IMR-90 (cell line): ENCODE data around the gene ASTE1. TPM values are rescaled to one million over a fixed set of nuclear protein-coding genes. Genes with fewer than 3 reads are reported as not detected.

Source experiments
- ATAC-seq: fragments of 200-7000 bp; cut with Tn5 transposase; 2 replicates; pipeline ENCODE4 v1.9.1; 2020; ENCODE audit warnings: low read depth, mild to moderate bottlenecking, moderate library complexity
- BruUV-seq: library from RNA; stranded (reverse); fragments of 400-500 nt; replicated peaks from 2 replicates; lab custom pipeline; 2021; lab: Mats Ljungman, UMichigan
- CTCF ChIA-PET: fragments of 300-600 bp; formaldehyde crosslinking; extraction: SDS; loops from one replicate; lab custom pipeline; 2021; ENCODE audit warnings: antibody characterized with exemption; lab: Yijun Ruan, JAX
- POLR2A ChIA-PET: fragments of 300-600 bp; sonication (Branson Sonifier 250); formaldehyde crosslinking; loops from one replicate; lab custom pipeline; 2022; ENCODE audit warnings: antibody characterized with exemption; ENCODE audit not compliant: unreplicated experiment; lab: Charles Lee
- DNase-seq: peaks from one replicate; pipeline ENCODE4 v3.0.0; 2013
- H2AFZ ChIP-seq: replicated peaks from 2 replicates; pipeline ENCODE3; 2013; ENCODE audit warnings: low read length, mild to moderate bottlenecking; ENCODE audit not compliant: poor library complexity
- H2AK5ac ChIP-seq: 2 replicates; pipeline ENCODE4 v1.6.1; 2013; ENCODE audit warnings: low read depth, low read length, inconsistent platforms
- H2AK9ac ChIP-seq: replicated peaks from 2 replicates; pipeline ENCODE3; 2013; ENCODE audit warnings: mild to moderate bottlenecking, low read depth, low read length, moderate library complexity; ENCODE audit not compliant: poor library complexity
- H2BK120ac ChIP-seq: 2 replicates; pipeline ENCODE4 v1.6.1; 2013; ENCODE audit warnings: low read depth, low read length, inconsistent platforms
- H2BK15ac ChIP-seq: 3 replicates; pipeline ENCODE4 v1.6.1; 2013; ENCODE audit warnings: low read depth, low read length, inconsistent platforms
- H2BK20ac ChIP-seq: 2 replicates; pipeline ENCODE4 v1.6.1; 2013; ENCODE audit warnings: low read depth, mild to moderate bottlenecking, inconsistent platforms, low read length, moderate library complexity
- H2BK5ac ChIP-seq: 2 replicates; pipeline ENCODE4 v1.6.1; 2013; ENCODE audit warnings: mild to moderate bottlenecking, low read depth, low read length, inconsistent platforms; ENCODE audit not compliant: poor library complexity, severe bottlenecking
- H3K14ac ChIP-seq: replicated peaks from 2 replicates; pipeline ENCODE4 v1.6.1; 2013; ENCODE audit warnings: low read depth, low read length, inconsistent platforms
- H3K18ac ChIP-seq: 2 replicates; pipeline ENCODE4 v1.6.1; 2013; ENCODE audit warnings: low read depth, low read length, control low read depth
- H3K23ac ChIP-seq: 2 replicates; pipeline ENCODE4 v1.6.1; 2013; ENCODE audit warnings: low read depth, low read length, inconsistent platforms
- H3K27ac ChIP-seq: 2 replicates; pipeline ENCODE4 v1.5.1; 2013; ENCODE audit warnings: mild to moderate bottlenecking, control low read depth, low read length; ENCODE audit not compliant: insufficient read depth
- H3K27me3 ChIP-seq: 2 replicates; pipeline ENCODE4 v1.6.1; 2013; ENCODE audit warnings: low read length; ENCODE audit not compliant: control insufficient read depth, insufficient read depth
- H3K36me3 ChIP-seq: 2 replicates; pipeline ENCODE4 v1.6.1; 2013; ENCODE audit warnings: low read length, mixed read lengths; ENCODE audit not compliant: control insufficient read depth, insufficient read depth
- H3K4ac ChIP-seq: 2 replicates; pipeline ENCODE4 v1.6.1; 2013; ENCODE audit warnings: low read depth, low read length, inconsistent platforms
- H3K4me1 ChIP-seq: 2 replicates; pipeline ENCODE4 v1.6.1; 2013; ENCODE audit warnings: low read length, mixed read lengths; ENCODE audit not compliant: control insufficient read depth, insufficient read depth
- H3K4me2 ChIP-seq: 2 replicates; pipeline ENCODE4 v1.6.1; 2013; ENCODE audit warnings: low read depth, mild to moderate bottlenecking, control low read depth, low read length, moderate library complexity
- H3K4me3 ChIP-seq: 2 replicates; pipeline ENCODE4 v1.5.1; 2013; ENCODE audit warnings: low read depth, mild to moderate bottlenecking, control low read depth, low read length, moderate library complexity; ENCODE audit not compliant: insufficient read depth
- H3K56ac ChIP-seq: 2 replicates; pipeline ENCODE4 v1.6.1; 2013; ENCODE audit warnings: low read length, inconsistent platforms; ENCODE audit not compliant: insufficient read depth; ENCODE audit errors: extremely low read depth
- H3K79me1 ChIP-seq, 2 experiments: 2 replicates each; pipeline ENCODE4 v1.6.1; 2013; ENCODE audit warnings: low read length in 2 of 2, inconsistent platforms in 1 of 2, low read depth in 1 of 2
- H3K9ac ChIP-seq: 2 replicates; pipeline ENCODE4 v1.6.1; 2013; ENCODE audit warnings: low read depth, low read length, control low read depth
- H3K9me1 ChIP-seq: 2 replicates; pipeline ENCODE4 v1.6.1; 2013; ENCODE audit warnings: low read length, inconsistent platforms; ENCODE audit not compliant: insufficient read depth
- H3K9me3 ChIP-seq: 2 replicates; pipeline ENCODE4 v1.6.1; 2013; ENCODE audit warnings: low read length; ENCODE audit not compliant: control insufficient read depth, insufficient read depth
- H4K20me1 ChIP-seq: 2 replicates; pipeline ENCODE4 v1.6.1; 2013; ENCODE audit warnings: low read length, inconsistent platforms; ENCODE audit not compliant: insufficient read depth
- H4K5ac ChIP-seq: 2 replicates; pipeline ENCODE4 v1.6.1; 2013; ENCODE audit warnings: mild to moderate bottlenecking, low read depth, low read length, control low read depth
- H4K8ac ChIP-seq, 2 experiments: 2 replicates each; pipeline ENCODE4 v1.6.1; 2013; ENCODE audit warnings: low read depth in 2 of 2, low read length in 2 of 2, control low read depth in 1 of 2, inconsistent platforms in 1 of 2
- H4K91ac ChIP-seq: 2 replicates; pipeline ENCODE4 v1.6.1; 2013; ENCODE audit warnings: low read depth, low read length, inconsistent platforms; ENCODE audit not compliant: insufficient read depth
- BHLHE40 ChIP-seq: fragments of 150-350 bp; IDR thresholded peaks from 2 replicates; pipeline ENCODE4 v1.6.1; 2016; ENCODE audit warnings: mild to moderate bottlenecking, low read depth, low read length
- CEBPB ChIP-seq: IDR thresholded peaks from 2 replicates; pipeline ENCODE4 v1.6.1; 2012; ENCODE audit warnings: low read depth, low read length, improper control_type of control experiment
- CHD1 ChIP-seq: IDR thresholded peaks from 2 replicates; pipeline ENCODE4 v1.6.1; 2012; ENCODE audit warnings: low read depth, low read length, improper control_type of control experiment
- ELK1 ChIP-seq: fragments of 150-350 bp; IDR thresholded peaks from 2 replicates; pipeline ENCODE4 v1.6.1; 2016; ENCODE audit warnings: low read depth, mild to moderate bottlenecking, low read length, moderate library complexity, borderline replicate concordance
- FOS ChIP-seq: fragments of 150-350 bp; IDR thresholded peaks from 2 replicates; pipeline ENCODE4 v1.6.1; 2016; ENCODE audit warnings: low read depth, low read length
- MAFK ChIP-seq: IDR thresholded peaks from 2 replicates; pipeline ENCODE4 v1.6.1; 2012; ENCODE audit warnings: low read depth, low read length, improper control_type of control experiment
- MAZ ChIP-seq: IDR thresholded peaks from 2 replicates; pipeline ENCODE4 v1.6.1; 2012; ENCODE audit warnings: low read depth, mild to moderate bottlenecking, low read length, improper control_type of control experiment, moderate library complexity, borderline replicate concordance
- NFE2L2 ChIP-seq: fragments of 150-350 bp; IDR thresholded peaks from 2 replicates; pipeline ENCODE4 v1.6.1; 2016; ENCODE audit warnings: low read depth, mild to moderate bottlenecking, low read length
- POLR2A ChIP-seq: IDR thresholded peaks from 2 replicates; pipeline ENCODE4 v1.6.1; 2012; ENCODE audit warnings: mild to moderate bottlenecking, low read depth, low read length
- RAD21 ChIP-seq: IDR thresholded peaks from 2 replicates; pipeline ENCODE4 v1.6.1; 2012; ENCODE audit warnings: low read length, improper control_type of control experiment
- RCOR1 ChIP-seq: IDR thresholded peaks from 2 replicates; pipeline ENCODE4 v1.6.1; 2012; ENCODE audit warnings: mild to moderate bottlenecking, low read length, improper control_type of control experiment; ENCODE audit not compliant: insufficient replicate concordance
- RFX5 ChIP-seq: IDR thresholded peaks from 2 replicates; pipeline ENCODE4 v1.8.0; 2012; ENCODE audit warnings: low read depth, mild to moderate bottlenecking, low read length, moderate library complexity
- SMC3 ChIP-seq: fragments of 150-350 bp; IDR thresholded peaks from 2 replicates; pipeline ENCODE4 v1.6.1; 2016; ENCODE audit warnings: low read depth, mild to moderate bottlenecking, antibody characterized with exemption, low read length, moderate library complexity
- USF2 ChIP-seq: fragments of 150-350 bp; IDR thresholded peaks from 2 replicates; pipeline ENCODE4 v1.6.1; 2017; ENCODE audit warnings: mild to moderate bottlenecking, antibody characterized with exemption, low read length, low read depth
- WGBS, 2 experiments: methylation state at CpG; one replicate each; pipeline versions ENCODE4 v1.1.5 to v1.1.7; 2013; ENCODE audit warnings: missing lambda C conversion rate in 2 of 2; ENCODE audit not compliant: insufficient read length in 1 of 2; ENCODE audit errors: extremely low coverage in 2 of 2; 5-methylcytosine and 5-hydroxymethylcytosine counted together
- dilution Hi-C: fragments of 300-500 bp; cut with HindIII; formaldehyde crosslinking; loops from one replicate; pipeline ENCODE4 v1.14.3; 2018; ENCODE audit warnings: low sequenced_read_pairs; ENCODE audit not compliant: unreplicated experiment
- in situ Hi-C: fragments of 300-500 bp; cut with MboI; formaldehyde crosslinking; loops from 3 replicates; pipeline ENCODE4 v1.14.3; 2019; ENCODE audit warnings: low sequenced_read_pairs, inconsistent platforms, mixed read lengths
- intact Hi-C: fragments of 100-400 bp; cut with micrococcal nuclease; formaldehyde crosslinking; loops from 2 replicates; pipeline ENCODE4 v1.10.0; 2022
- polyA plus RNA-seq, 3 experiments: library from polyadenylated mRNA; depleted of rRNA; stranded (reverse); fragments of >200 nt; gene quantifications; 2 replicates each; pipeline ENCODE4 v1.2.3, GENCODE V29; 2012; ENCODE audit warnings: low replicate concordance in 1 of 3
- total RNA-seq: library from RNA; depleted of rRNA; stranded (reverse); fragments of >200 nt; gene quantifications from 2 replicates; pipeline ENCODE4 v1.2.3, GENCODE V29; 2012
- TF ChIP-seq, protein P1 (sequence below): conservative IDR thresholded peaks from 2 replicates; pipeline ENCODE4 v1.5.1; 2012; ENCODE audit warnings: mild to moderate bottlenecking, low read depth, low read length, improper control_type of control experiment

Gene ASTE1
- total and polyA plus RNA-seq, 2 of the 4 experiments (the other 2 are of a cell fraction) = 3.2 to 7.5 TPM

- ChIA-PET POLR2A (no interaction called here), CTCF (interaction anchor here (0.6 kb wide), 1 partner anchor 1449 kb away, joined by 3 read pairs; no protein-coding TSS in a partner anchor)
- in situ Hi-C loops = no loop called here
These were observed 22.0 kb downstream of the ASTE1 start for GRCh38 chr3:131004603-131005002.

More at GRCh38 chr3:131004603-131005002, 22.0 kb downstream of the ASTE1 start:
- TF ChIP-seq FOS (no peak), ELK1 (no peak), RFX5 (no peak), RAD21 (no peak), NFE2L2 (no peak), MAFK (no peak), CHD1 (no peak), POLR2A (no peak), SMC3 (no peak), USF2 (no peak), MAZ (no peak), BHLHE40 (no peak), RCOR1 (no peak), CEBPB (no peak)
- TF ChIP-seq, protein P1, sequence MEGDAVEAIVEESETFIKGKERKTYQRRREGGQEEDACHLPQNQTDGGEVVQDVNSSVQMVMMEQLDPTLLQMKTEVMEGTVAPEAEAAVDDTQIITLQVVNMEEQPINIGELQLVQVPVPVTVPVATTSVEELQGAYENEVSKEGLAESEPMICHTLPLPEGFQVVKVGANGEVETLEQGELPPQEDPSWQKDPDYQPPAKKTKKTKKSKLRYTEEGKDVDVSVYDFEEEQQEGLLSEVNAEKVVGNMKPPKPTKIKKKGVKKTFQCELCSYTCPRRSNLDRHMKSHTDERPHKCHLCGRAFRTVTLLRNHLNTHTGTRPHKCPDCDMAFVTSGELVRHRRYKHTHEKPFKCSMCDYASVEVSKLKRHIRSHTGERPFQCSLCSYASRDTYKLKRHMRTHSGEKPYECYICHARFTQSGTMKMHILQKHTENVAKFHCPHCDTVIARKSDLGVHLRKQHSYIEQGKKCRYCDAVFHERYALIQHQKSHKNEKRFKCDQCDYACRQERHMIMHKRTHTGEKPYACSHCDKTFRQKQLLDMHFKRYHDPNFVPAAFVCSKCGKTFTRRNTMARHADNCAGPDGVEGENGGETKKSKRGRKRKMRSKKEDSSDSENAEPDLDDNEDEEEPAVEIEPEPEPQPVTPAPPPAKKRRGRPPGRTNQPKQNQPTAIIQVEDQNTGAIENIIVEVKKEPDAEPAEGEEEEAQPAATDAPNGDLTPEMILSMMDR = no peak
- H3K79me1 ChIP-seq = peaks cover 0 to 5% of the 10 kb centered on the region in 2 experiments; a peak in 1 of 4 replicates
- peaks cover 6% of the 10 kb centered on the region; the same call in 1 of the 2 replicates for H3K36me3 ChIP-seq
- 80% methylated on average over 1 of the region's 1 CpG; no CpG with 5 or more reads in 1 of the 2 experiments for WGBS, 2 experiments
- H3K4me2 ChIP-seq = no peak overlapping the region
- H3K56ac ChIP-seq = no peak overlapping the region
- H2BK20ac ChIP-seq = no peak overlapping the region
- no peak overlapping the region for H4K8ac ChIP-seq
- H2AFZ ChIP-seq = no peak overlapping the region
- H3K9ac ChIP-seq = no peak overlapping the region
- no peaks in the 10 kb centered on the region for H3K9me1 ChIP-seq
- no peaks in the 10 kb centered on the region for H3K9me3 ChIP-seq
- H3K4me3 ChIP-seq = no peak overlapping the region
- H2BK15ac ChIP-seq = no peak overlapping the region
- no peaks in the 10 kb centered on the region for H4K20me1 ChIP-seq
- dilution Hi-C loops (no loop called here), intact Hi-C loops (no loop called here)
- no TSS peak for BruUV-seq
- H3K27me3 ChIP-seq = no peaks in the 10 kb centered on the region
- H2AK5ac ChIP-seq = no peak overlapping the region
- ATAC-seq = no peak
- no peak overlapping the region for H2BK5ac ChIP-seq
- no peak overlapping the region for H3K23ac ChIP-seq
- peaks cover 4% of the 10 kb centered on the region; the same call in 1 of the 2 replicates for H3K4me1 ChIP-seq
- H3K4ac ChIP-seq = no peak overlapping the region
- no peak overlapping the region for H3K14ac ChIP-seq
- no peak for DNase-seq
- H2AK9ac ChIP-seq = no peak overlapping the region
- H2BK120ac ChIP-seq = no peak overlapping the region
- H3K27ac ChIP-seq = no peak overlapping the region
- no peak overlapping the region for H4K91ac ChIP-seq
- no peak overlapping the region for H4K5ac ChIP-seq
- H3K18ac ChIP-seq = no peak overlapping the region
